ENCODE data around the gene AUTS2. TPM values are rescaled to one million over a fixed set of nuclear protein-coding genes. Genes with fewer than 3 reads are reported as not detected.
A peak's percentile ranks its signal among the peaks of the same experiment; 100 is the strongest.

Gene AUTS2
- total and polyA plus RNA-seq, 10 of the 15 experiments (the other 5 are each of a cell fraction or from before 2014, with no cell fraction given), result 6.4 to 55.6 (median 21.6) TPM

GRCh38 chr7:69714886-69715576 lies 116.8 kb downstream of the AUTS2 start (continued):
- no peak for TF ChIP-seq CTCF (IDR thresholded peaks at IDR 0.05 in 2 of 3, conservative IDR thresholded peaks at IDR 0.05 in 1 of 3; ENCODE audit: control insufficient read depth in 2 of 3, extremely low read depth in 1 of 3, insufficient read depth in 1 of 3, low read depth in 3 of 3, low read length in 3 of 3)
- TF ChIP-seq ATF2 (IDR thresholded peaks at IDR 0.05; ENCODE audit: low read length), result peak; percentile 41; the same call in 1 of the 2 replicates
- TF ChIP-seq KAT2A (conservative IDR thresholded peaks at IDR 0.05; ENCODE audit: control insufficient read depth, low read depth, low read length), result no peak
- no peak for TF ChIP-seq EZH2 (IDR thresholded peaks at IDR 0.05; ENCODE audit: borderline replicate concordance, control insufficient read depth, low read depth, low read length)
- TF ChIP-seq EGR1 (IDR thresholded peaks at IDR 0.05; ENCODE audit: borderline replicate concordance in 1 of 2, low read depth in 2 of 2, low read length in 2 of 2), result no peak
- no peak for TF ChIP-seq ATF7 (IDR thresholded peaks at IDR 0.05; ENCODE audit: low read depth)
- TF ChIP-seq EED (IDR thresholded peaks at IDR 0.05; ENCODE audit: low read depth), result 0 out of 2 replicates have a peak, but pooled peaks have one; percentile 31
- 0 out of 4 replicates have a peak, but pooled peaks of 1 of the 2 experiments have one; percentile 20 for TF ChIP-seq IKZF2 (IDR thresholded peaks at IDR 0.05)
- no peak for TF ChIP-seq ATF3 (IDR thresholded peaks at IDR 0.05; ENCODE audit: borderline replicate concordance, extremely low read depth, low read depth, low read length)
- no peak for TF ChIP-seq NR2C2 (IDR thresholded peaks at IDR 0.05; ENCODE audit: borderline replicate concordance, control insufficient read depth, insufficient read length, low read depth)
- no peak for TF ChIP-seq POLR2AphosphoS2 (IDR thresholded peaks at IDR 0.05; ENCODE audit: low read depth, low read length)
- no peak for TF ChIP-seq GATAD2B (conservative IDR thresholded peaks at IDR 0.05; ENCODE audit: low read depth)
- no peak for TF ChIP-seq CREM (IDR thresholded peaks at IDR 0.05; ENCODE audit: low read depth)
- TF ChIP-seq RCOR1 (conservative IDR thresholded peaks at IDR 0.05; ENCODE audit: low read depth, low read length), result no peak
- 0 out of 4 replicates have a peak, but pooled peaks of 1 of the 2 experiments have one; percentile 24 for TF ChIP-seq EP300 (IDR thresholded peaks at IDR 0.05; ENCODE audit: borderline replicate concordance in 1 of 2, control insufficient read depth in 1 of 2, low read depth in 2 of 2, low read length in 2 of 2)
- no peak for TF ChIP-seq ESRRA (IDR thresholded peaks at IDR 0.05; ENCODE audit: low read length)
- TF ChIP-seq CBFB (IDR thresholded peaks at IDR 0.05; ENCODE audit: low read depth), result no peak
- TF ChIP-seq HDAC2 (IDR thresholded peaks at IDR 0.05), result no peak
- TF ChIP-seq CBX5 (IDR thresholded peaks at IDR 0.05; ENCODE audit: low read depth), result no peak
- TF ChIP-seq SREBF2 (IDR thresholded peaks at IDR 0.05; ENCODE audit: low read length), result no peak

Data from GM12878 (cell line).